T follicular helper cell (primary cell): ENCODE results near the gene RIOX2.
"Not testable (repeated sequence)": the region's sequence is repeated elsewhere in the genome, so short reads cannot be mapped to it uniquely, and the experiment has no call there.

Experiments used
- DNase-seq: peaks from one replicate; pipeline ENCODE4 v3.0.0-alpha.2; 2020; ENCODE audit warnings: low read depth

The RIOX2 gene

DNA sequence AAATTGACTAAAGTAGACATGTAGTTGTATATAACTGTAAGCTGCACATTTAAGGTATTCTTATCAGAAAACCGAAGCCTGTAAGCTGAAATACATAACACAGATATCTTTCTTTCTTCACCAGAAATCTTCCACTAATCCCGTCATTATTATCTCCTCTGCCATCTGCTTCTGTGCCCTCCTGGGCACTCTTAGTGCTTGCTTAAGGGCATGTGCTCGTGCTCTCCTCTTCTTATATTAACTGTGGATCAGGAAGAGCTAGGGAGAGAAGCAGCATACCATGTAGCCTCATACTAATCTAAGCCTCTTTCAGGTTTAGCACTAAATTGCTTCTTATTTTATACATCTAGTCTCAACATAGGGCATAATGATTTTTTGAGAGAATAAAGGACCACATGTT, 60.8 kb downstream of the RIOX2 start:
- no peak for DNase-seq

DNA sequence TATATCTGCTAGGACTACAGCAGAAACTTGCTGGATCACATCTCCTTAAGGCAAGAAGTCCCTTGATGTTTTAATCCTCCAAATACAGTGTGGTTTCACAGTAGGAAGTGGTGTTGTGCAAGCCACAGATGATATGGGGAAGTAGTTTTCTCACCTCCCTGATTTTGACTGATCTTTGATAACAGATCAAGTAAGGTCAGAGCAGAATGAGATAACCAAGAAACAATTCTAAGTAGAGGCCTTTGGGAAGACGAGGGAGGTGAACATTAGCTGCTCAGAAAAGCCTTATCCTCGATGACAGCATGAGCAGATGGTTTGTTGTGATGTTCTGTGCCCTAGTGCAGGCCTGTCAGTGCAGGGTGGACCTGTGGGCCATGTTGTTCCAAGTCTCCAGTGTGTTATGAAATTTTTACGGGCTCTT, 61.3 kb downstream of the RIOX2 start:
- DNase-seq: no peak

DNA sequence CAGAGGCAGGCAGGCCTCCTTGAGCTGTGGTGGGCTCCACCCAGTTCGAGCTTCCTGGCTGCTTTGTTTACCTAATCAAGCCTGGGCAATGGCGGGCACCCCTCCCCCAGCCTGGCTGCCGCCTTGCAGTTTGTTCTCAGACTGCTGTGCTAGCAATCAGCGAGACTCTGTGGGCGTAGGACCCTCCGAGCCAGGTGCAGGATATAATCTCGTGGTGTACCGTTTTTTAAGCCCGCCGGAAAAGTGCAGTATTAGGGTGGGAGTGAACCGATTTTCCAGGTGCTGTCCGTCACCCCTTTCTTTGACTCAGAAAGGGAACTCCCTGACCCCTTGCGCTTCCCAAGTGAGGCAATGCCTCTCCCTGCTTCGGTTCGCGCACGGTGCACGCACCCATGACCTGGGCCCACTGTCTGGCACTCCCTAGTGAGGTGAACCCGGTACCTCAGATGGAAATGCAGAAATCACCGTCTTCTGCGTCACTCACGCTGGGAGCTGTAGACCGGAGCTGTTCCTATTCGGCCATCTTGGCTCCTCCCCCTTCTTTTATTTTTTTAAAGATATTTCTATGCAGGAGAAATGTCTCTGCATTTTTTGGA, 61.9 kb downstream of the RIOX2 start:
- DNase-seq: peak; percentile 11

DNA sequence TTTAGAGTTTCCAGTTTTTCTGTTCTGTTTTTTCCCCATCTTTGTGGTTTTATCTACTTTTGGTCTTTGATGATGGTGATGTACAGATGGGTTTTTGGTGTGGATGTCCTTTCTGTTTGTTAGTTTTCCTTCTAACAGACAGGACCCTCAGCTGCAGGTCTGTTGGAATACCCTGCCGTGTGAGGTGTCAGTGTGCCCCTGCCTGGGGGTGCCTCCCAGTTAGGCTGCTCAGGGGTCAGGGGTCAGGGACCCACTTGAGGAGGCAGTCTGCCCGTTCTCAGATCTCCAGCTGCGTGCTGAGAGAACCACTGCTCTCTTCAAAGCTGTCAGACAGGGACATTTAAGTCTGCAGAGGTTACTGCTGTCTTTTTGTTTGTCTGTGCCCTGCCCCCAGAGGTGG, 62.4 kb downstream of the RIOX2 start:
- not testable (repeated sequence) for DNase-seq

DNA sequence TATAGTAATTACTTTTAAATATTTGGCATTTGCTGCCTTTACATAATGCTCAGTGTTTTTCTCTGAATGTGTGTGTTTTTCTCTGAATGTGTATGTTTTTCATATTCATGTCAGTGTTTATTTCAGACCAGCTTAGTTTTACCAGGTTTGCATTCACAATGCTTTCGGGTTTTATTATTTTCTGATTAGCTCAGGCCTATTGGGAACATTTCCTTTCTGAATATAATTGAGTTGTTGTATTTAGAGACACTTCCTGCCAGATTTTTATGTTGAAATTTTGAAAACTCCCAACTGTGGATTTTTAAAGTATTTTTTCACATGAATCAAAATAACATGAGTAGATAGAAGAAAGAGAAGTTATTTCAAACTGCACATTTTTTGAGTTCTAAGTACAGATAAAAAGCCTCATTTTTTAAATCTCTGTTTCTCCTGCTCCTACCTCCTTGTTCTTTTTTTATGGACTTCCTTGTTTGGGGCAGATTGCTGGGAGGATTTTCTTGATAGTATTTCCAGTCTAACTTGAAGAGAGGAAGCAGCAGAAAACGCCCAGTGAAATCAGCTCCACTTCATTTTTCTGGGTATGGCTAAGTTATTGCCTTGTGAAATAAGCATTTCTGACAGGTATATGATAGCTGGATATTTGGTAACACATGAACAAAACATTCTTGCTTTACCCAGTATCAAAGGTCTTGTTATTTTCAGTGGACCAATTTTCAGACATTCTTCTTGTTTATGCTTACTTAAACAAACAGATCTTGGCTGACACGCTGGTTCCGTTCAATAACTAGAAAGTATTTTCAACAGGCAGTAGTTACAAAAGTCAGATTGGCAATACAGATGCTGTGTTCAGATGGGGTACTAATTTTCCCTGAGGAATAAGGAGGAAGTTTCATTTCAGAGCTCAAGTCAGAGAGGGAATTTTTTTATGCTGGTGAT, 70.7 kb downstream of the RIOX2 start:
- no peak for DNase-seq

DNA sequence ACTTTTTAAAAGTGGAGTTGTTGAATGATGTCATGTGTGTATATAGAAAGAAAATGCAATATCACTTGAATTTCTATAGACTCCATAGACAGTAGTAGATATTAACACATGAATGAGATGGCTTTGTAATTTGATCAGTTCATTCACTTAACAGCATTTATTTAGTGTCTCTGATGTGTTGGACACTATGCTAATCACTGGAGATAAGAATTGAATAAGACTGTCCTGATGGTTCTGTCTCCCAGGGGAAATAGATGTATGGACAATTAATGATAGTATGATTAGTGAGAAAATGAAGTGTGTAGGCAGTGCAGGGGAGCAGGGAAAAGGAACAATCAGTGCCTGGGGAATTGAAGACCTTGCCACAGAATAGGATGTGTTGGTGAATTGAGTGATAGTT, 72.9 kb downstream of the RIOX2 start:
- DNase-seq: no peak

DNA sequence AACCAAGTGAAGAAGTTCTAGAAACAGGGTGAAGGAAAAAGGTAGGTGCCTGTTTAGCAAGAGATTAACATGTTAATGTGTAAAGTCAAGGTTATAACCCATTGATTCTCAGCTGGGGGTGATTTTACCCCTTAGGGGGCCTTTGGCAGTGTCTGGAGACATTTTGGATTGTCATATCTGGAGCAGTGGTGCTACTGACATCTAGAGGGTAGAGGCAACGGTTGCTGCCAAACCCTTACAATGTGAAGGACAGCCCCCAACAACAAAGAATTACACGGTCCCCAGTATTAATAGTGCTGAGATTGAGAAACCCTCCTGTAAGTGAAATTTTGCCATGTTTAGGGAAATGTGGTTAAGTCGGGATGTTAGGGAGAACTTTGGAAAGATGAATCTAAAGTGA, 75.7 kb downstream of the RIOX2 start:
- DNase-seq: no peak

DNA sequence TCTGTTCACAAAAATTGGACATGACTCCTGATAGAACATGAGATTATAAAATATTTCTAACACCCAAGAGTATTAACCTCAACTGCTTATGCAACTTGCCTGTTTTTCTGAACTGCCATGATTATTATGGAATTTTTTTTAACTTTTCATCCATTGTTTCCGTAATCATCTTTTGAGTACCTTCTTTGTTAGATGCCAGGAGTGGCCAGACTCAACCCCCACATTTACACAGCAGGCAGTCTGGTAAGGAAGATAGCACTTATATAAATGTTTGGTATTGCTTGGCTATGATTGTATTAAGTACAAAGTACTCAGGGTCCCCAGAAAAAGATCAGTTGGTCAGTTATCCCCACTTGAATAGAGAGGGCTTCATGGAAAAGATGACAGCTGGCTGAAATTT, 76.1 kb downstream of the RIOX2 start:
- no peak for DNase-seq

DNA sequence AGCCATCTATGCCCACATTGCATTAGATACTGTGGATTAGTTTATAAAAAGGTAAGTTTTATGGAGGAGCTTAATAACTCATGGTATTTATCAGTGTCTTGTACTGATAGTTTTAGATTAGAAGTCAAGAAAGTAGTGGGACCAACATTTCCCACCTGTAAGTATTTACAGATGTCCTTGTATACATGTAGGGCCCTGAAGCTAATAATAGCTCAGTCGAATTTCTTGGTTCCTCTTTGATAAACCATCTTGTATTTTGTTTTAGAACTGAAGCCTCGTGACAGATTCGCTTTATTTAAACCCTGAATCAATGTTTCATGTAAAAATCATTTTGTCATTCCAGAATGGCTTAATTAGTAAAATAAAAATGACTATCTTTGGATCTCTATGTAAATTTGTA, 77.0 kb downstream of the RIOX2 start:
- DNase-seq: no peak

DNA sequence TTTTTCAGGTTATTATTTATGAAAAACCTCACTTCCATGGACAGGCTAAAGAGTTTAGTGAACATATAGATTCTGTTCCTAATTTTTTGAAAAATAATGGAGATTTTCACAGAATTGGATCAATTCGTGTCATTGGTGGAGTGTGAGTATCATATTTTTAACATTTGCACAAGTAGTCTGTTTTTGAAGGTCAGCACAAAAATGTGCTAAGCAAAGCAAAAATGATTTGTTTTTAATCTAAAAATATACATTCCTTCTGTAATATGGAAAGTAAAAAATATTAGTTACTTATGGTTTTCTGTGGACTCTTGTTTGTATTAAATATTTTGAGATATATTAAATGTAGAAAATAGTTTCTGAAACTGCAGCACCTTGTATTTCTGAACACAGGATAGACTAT, 79.4 kb downstream of the RIOX2 start:
- no peak for DNase-seq
